Hepatocyte (in vitro differentiated cells): ENCODE measurements around the gene KCND2. TPM values are rescaled to one million over a fixed set of nuclear protein-coding genes. Genes with fewer than 3 reads are reported as not detected.

ENCODE experiments used
- DNase-seq: peaks from one replicate; pipeline ENCODE4 v3.0.0-alpha.2; 2016; ENCODE audit warnings: low spot score
- H2AFZ ChIP-seq: fragments of 200-600 bp; sonication (generic); 2 replicates; pipeline ENCODE4 v1.6.0; 2016; ENCODE audit warnings: antibody characterized with exemption, mild to moderate bottlenecking
- H3K27ac ChIP-seq: fragments of 200-600 bp; sonication (generic); 2 replicates; pipeline ENCODE4 v1.5.1; 2016; ENCODE audit warnings: mild to moderate bottlenecking
- H3K27me3 ChIP-seq: fragments of 200-600 bp; sonication (generic); 2 replicates; pipeline ENCODE4 v1.6.1; 2016
- H3K36me3 ChIP-seq: fragments of 200-600 bp; sonication (generic); replicated peaks from 2 replicates; pipeline ENCODE4 v1.5.1; 2016; ENCODE audit warnings: low read depth; ENCODE audit not compliant: insufficient read depth
- H3K4me1 ChIP-seq: fragments of 200-600 bp; sonication (generic); 2 replicates; pipeline ENCODE4 v1.5.1; 2016; ENCODE audit warnings: mild to moderate bottlenecking, moderate library complexity; ENCODE audit not compliant: insufficient read depth
- H3K4me2 ChIP-seq: fragments of 200-600 bp; sonication (generic); 2 replicates; pipeline ENCODE4 v1.6.0; 2016
- H3K4me3 ChIP-seq: fragments of 200-600 bp; sonication (generic); 2 replicates; pipeline ENCODE4 v1.5.1; 2016; ENCODE audit warnings: mild to moderate bottlenecking
- H3K79me2 ChIP-seq: fragments of 200-600 bp; sonication (generic); 2 replicates; pipeline ENCODE4 v1.6.0; 2017; ENCODE audit warnings: mild to moderate bottlenecking
- H3K9me2 ChIP-seq: fragments of 200-600 bp; sonication (generic); replicated peaks from 2 replicates; pipeline ENCODE4 v1.6.0; 2017; ENCODE audit warnings: mild to moderate bottlenecking; ENCODE audit not compliant: insufficient read depth
- H3K9me3 ChIP-seq: fragments of 200-600 bp; sonication (generic); 2 replicates; pipeline ENCODE4 v1.5.1; 2016; ENCODE audit warnings: low read depth, mild to moderate bottlenecking
- H4K20me1 ChIP-seq: fragments of 200-600 bp; sonication (generic); 2 replicates; pipeline ENCODE4 v1.6.0; 2016; ENCODE audit warnings: mild to moderate bottlenecking; ENCODE audit not compliant: insufficient read depth, poor library complexity, severe bottlenecking
- CTCF ChIP-seq: fragments of 200-600 bp; sonication (generic); IDR thresholded peaks from 2 replicates; pipeline ENCODE4 v1.5.1; 2016; ENCODE audit warnings: antibody characterized with exemption, mild to moderate bottlenecking; ENCODE audit not compliant: poor library complexity
- EZH2 ChIP-seq: fragments of 200-600 bp; sonication (generic); IDR thresholded peaks from 2 replicates; pipeline ENCODE4 v1.6.1; 2016; ENCODE audit warnings: antibody characterized with exemption, mild to moderate bottlenecking, borderline replicate concordance
- EZH2phosphoT487 ChIP-seq: fragments of 200-600 bp; sonication (generic); IDR thresholded peaks from one replicate; pipeline ENCODE4 v1.6.1; 2018; ENCODE audit warnings: antibody characterized with exemption, mild to moderate bottlenecking, low read depth, moderate library complexity; ENCODE audit not compliant: unreplicated experiment, severe bottlenecking
- WGBS: methylation state at CpG from one replicate; pipeline ENCODE4 v1.1.6; 2016; ENCODE audit warnings: low lambda C conversion rate; ENCODE audit errors: missing lambda C conversion rate; 5-methylcytosine and 5-hydroxymethylcytosine counted together
- polyA plus RNA-seq: library from polyadenylated mRNA; unstranded; fragments of >200 nt; fragmentation: Nextera tagmentation; extraction: Ambion mirVana; gene quantifications from 2 replicates; pipeline ENCODE4 v1.2.1, GENCODE V29; 2016
- total RNA-seq: library from RNA; depleted of rRNA; stranded (reverse); fragments of >200 nt; gene quantifications from 2 replicates; pipeline ENCODE4 v1.2.3, GENCODE V29; 2014

The KCND2 gene
- total and polyA plus RNA-seq, 2 experiments from 2014 or later, result 0.58 to 3.6 TPM

DNA sequence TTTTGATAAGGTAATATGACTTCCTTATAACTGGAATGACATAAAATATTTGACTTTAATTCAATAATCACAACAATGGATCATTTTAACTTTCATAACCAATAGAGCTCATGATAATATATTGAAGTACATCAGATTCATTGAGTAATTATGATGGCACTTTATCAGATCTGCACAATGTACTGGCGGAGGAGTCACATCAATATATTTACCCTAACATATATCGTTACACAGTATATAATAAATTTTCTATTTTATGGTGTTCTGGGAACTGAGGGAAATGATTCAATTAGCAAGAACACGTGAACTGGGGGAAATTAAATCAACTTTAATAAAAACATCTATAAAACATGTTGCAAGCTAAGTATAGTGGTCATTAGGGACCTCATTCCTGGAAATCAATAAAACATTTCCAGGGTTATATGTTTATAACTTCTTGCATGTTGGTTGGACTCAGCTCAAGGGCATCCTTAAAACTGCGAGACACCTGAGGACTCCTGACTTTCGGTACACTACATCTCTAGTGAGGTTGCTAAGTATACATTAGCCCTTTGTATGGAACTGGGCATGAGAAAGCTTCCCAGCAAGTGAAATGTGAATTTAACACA is 254.0 kb downstream of the KCND2 start:
- no peaks in the 10 kb centered on the region for H3K9me2 ChIP-seq
- WGBS, result 76% methylated on average over 5 of the region's 5 CpGs
- no peak overlapping the region for H3K27ac ChIP-seq
- H2AFZ ChIP-seq, result no peak overlapping the region
- H3K36me3 ChIP-seq, result no peaks in the 10 kb centered on the region
- no peaks in the 10 kb centered on the region for H4K20me1 ChIP-seq
- no peaks in the 10 kb centered on the region for H3K4me1 ChIP-seq
- H3K9me3 ChIP-seq, result no peaks in the 10 kb centered on the region
- no peak overlapping the region for H3K4me2 ChIP-seq
- no peaks in the 10 kb centered on the region for H3K79me2 ChIP-seq
- no peak overlapping the region for H3K4me3 ChIP-seq
- DNase-seq, result no peak
- no peaks in the 10 kb centered on the region for H3K27me3 ChIP-seq
- TF ChIP-seq EZH2 (no peak), CTCF (no peak), EZH2phosphoT487 (no peak)

- Histone ChIP-seq H3K27ac (no peak overlapping the region), H3K79me2 (no peaks in the 10 kb centered on the region), H3K36me3 (no peaks in the 10 kb centered on the region), H3K9me2 (no peaks in the 10 kb centered on the region), H3K4me1 (no peaks in the 10 kb centered on the region), H3K9me3 (no peaks in the 10 kb centered on the region), H4K20me1 (no peaks in the 10 kb centered on the region), H3K4me2 (no peak overlapping the region), H3K4me3 (no peak overlapping the region), H3K27me3 (no peaks in the 10 kb centered on the region), H2AFZ (no peak overlapping the region)
- 93% methylated on average over 5 of the region's 5 CpGs for whole genome bisulfite sequencing
- DNase-seq, result no peak
- TF ChIP-seq EZH2phosphoT487, result no peak
- TF ChIP-seq CTCF, result no peak
- no peak for TF ChIP-seq EZH2
Observed at GRCh38 chr7:120529736-120530135, 256.8 kb downstream of the KCND2 start.

GRCh38 chr7:120538335-120538734 is 265.4 kb downstream of the KCND2 start:
- no peak for DNase-seq
- Histone ChIP-seq H4K20me1 (no peaks in the 10 kb centered on the region), H3K27me3 (no peaks in the 10 kb centered on the region), H2AFZ (no peak overlapping the region), H3K27ac (no peak overlapping the region), H3K9me3 (no peaks in the 10 kb centered on the region), H3K4me3 (no peak overlapping the region), H3K79me2 (no peaks in the 10 kb centered on the region), H3K4me2 (no peak overlapping the region), H3K4me1 (no peaks in the 10 kb centered on the region), H3K9me2 (no peaks in the 10 kb centered on the region), H3K36me3 (no peaks in the 10 kb centered on the region)
- WGBS, result 85% methylated on average over 1 of the region's 1 CpG
- TF ChIP-seq EZH2, result no peak
- TF ChIP-seq CTCF, result no peak
- TF ChIP-seq EZH2phosphoT487, result no peak

GRCh38 chr7:120539321-120539720 is 266.3 kb downstream of the KCND2 start:
- WGBS, result 87% methylated on average over 5 of the region's 5 CpGs
- H3K4me2 ChIP-seq, result no peak overlapping the region
- no peak for DNase-seq
- no peaks in the 10 kb centered on the region for H3K27me3 ChIP-seq
- H2AFZ ChIP-seq, result no peak overlapping the region
- TF ChIP-seq EZH2 (no peak), EZH2phosphoT487 (no peak), CTCF (no peak)
- H3K9me2 ChIP-seq, result no peaks in the 10 kb centered on the region
- no peaks in the 10 kb centered on the region for H3K79me2 ChIP-seq
- H3K27ac ChIP-seq, result no peak overlapping the region
- no peak overlapping the region for H3K4me3 ChIP-seq
- no peaks in the 10 kb centered on the region for H3K4me1 ChIP-seq
- no peaks in the 10 kb centered on the region for H3K36me3 ChIP-seq
- H4K20me1 ChIP-seq, result no peaks in the 10 kb centered on the region
- H3K9me3 ChIP-seq, result no peaks in the 10 kb centered on the region
